Body of pancreas (tissue), 4 donors: Measurements from ENCODE around the gene PFKL.

Experiments
- CTCF ChIP-seq, 7 experiments: fragments of 450-650 bp in 4 of 7; fragments of 200-600 bp in 3 of 7; sonication (generic) in 3 of 7; IDR thresholded peaks; one replicate each; pipeline ENCODE4 v1.5.1; 2016 to 2019; ENCODE audit warnings: antibody characterized with exemption in 7 of 7
- POLR2A ChIP-seq, 3 donors: fragments of 450-650 bp; IDR thresholded peaks; one replicate each; pipeline ENCODE4 v1.6.1; 2016; ENCODE audit warnings: antibody characterized with exemption in 3 of 3, mild to moderate bottlenecking in 2 of 3

GRCh38 chr21:44294391-44295162 lies 5.3 kb upstream of the PFKL start:
- no peak for TF ChIP-seq CTCF (IDR thresholded peaks at IDR 0.05)
- no peak for TF ChIP-seq POLR2A (IDR thresholded peaks at IDR 0.05)
